Gastrocnemius medialis (tissue), 4 donors: ENCODE data around the gene ZNF511. TPM values are rescaled to one million over a fixed set of nuclear protein-coding genes. Genes with fewer than 3 reads are reported as not detected.
A peak's percentile ranks its signal among the peaks of the same experiment; 100 is the strongest.

ENCODE experiments used
- ATAC-seq, 2 donors: fragments of 150-250 bp; one replicate each; pipeline ENCODE4 v1.9.1; 2016
- DNase-seq, 2 donors: peaks; one replicate each; pipeline ENCODE4 v3.0.0-alpha.2; 2019
- H3K27ac ChIP-seq, 4 donors: fragments of 200-600 bp; sonication (generic); 1 replicate in 1 of 4; 2 replicates in 3 of 4; pipeline ENCODE4 v1.5.1; 2016 to 2018; ENCODE audit warnings: mild to moderate bottlenecking in 2 of 4, moderate library complexity in 1 of 4
- H3K27me3 ChIP-seq, 3 donors: fragments of 200-600 bp; sonication (generic) in 2 of 3; 1 replicate in 1 of 3; 2 replicates in 2 of 3; pipeline versions ENCODE4 v1.5.1 to v1.6.0; 2016 to 2019; ENCODE audit warnings: mild to moderate bottlenecking in 1 of 3, moderate library complexity in 1 of 3
- H3K36me3 ChIP-seq, 2 donors: fragments of 200-600 bp; sonication (generic) in 1 of 2; one replicate each; pipeline ENCODE4 v1.5.1; 2017 to 2018
- H3K4me1 ChIP-seq, 2 donors: fragments of 200-600 bp; sonication (generic) in 1 of 2; one replicate each; pipeline ENCODE4 v1.5.1; 2016 to 2017; ENCODE audit warnings: mild to moderate bottlenecking in 2 of 2
- H3K4me3 ChIP-seq, 4 donors: fragments of 200-600 bp; sonication (generic) in 3 of 4; 1 replicate in 1 of 4; 2 replicates in 3 of 4; pipeline ENCODE4 v1.5.1; 2016 to 2019; ENCODE audit warnings: mild to moderate bottlenecking in 2 of 4
- H3K9me3 ChIP-seq, 3 donors: fragments of 200-600 bp; sonication (generic) in 2 of 3; 1 replicate in 1 of 3; 2 replicates in 2 of 3; pipeline ENCODE4 v1.5.1; 2016 to 2019
- POLR2A ChIP-seq, 2 donors: fragments of 450-650 bp; IDR thresholded peaks; one replicate each; pipeline ENCODE4 v1.6.1; 2017; ENCODE audit warnings: antibody characterized with exemption in 2 of 2, mild to moderate bottlenecking in 2 of 2, moderate library complexity in 2 of 2
- in situ Hi-C, 4 donors: fragments of 200-750 bp; cut with MboI; loops; one replicate each; pipeline versions ENCODE4 v1.15.0 to v1.8.0; 2017; ENCODE audit warnings: low sequenced_read_pairs in 4 of 4
- intact Hi-C: fragments of 100-400 bp; cut with DNase I; formaldehyde crosslinking; loops from one replicate; pipeline ENCODE4 v1.15.1; 2023; ENCODE audit warnings: low total_unique reads
- total RNA-seq, 4 donors: library from RNA; depleted of rRNA; stranded (reverse); fragments of >200 nt; gene quantifications; one replicate each; pipeline versions ENCODE4 v1.1.0 to v1.2.3, GENCODE V29; 2016
- TF ChIP-seq, protein P1 (sequence below), 5 experiments: fragments of 450-650 bp in 3 of 5; fragments of 200-600 bp in 2 of 5; sonication (generic) in 2 of 5; IDR thresholded peaks in 4 of 5; conservative IDR thresholded peaks in 1 of 5; 1 replicate in 4 of 5; 2 replicates in 1 of 5; pipeline ENCODE4 v1.5.1; 2016 to 2019; ENCODE audit warnings: antibody characterized with exemption in 5 of 5, mild to moderate bottlenecking in 3 of 5, moderate library complexity in 3 of 5

ZNF511 gene
- total RNA-seq, 4 donors from 2014 or later, result 25.0 to 49.5 (median 41.9) TPM

DNA sequence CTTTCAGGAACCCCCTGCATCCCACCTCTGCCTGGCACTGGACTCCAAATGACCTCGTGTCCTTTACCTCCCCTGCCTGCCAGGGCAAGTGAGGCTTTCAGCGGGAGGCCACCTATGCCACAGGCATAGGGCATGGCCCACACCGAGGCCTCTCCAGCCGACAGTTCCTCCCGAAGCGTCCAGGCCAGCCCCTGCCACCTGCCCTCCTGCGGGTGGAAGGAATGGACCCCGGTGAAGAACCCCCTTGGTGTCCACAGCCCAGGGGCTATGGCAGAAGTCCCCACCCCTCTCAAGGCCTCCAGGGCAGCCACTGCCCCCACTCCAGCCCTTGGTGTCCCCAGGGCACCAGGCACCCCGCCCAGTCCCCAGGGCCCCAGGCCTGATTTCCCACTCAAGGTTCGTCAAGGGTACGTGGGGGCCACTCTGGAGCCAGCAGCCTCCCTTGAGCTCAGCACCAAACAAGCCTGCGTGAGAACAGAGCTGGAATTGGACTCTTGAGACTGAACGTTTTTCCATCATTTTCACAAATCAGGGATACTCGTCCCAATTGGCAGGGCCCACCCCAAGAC is 46.0 kb downstream of the ZNF511 start:
- intact Hi-C loops (no loop called here), in situ Hi-C loops (no loop called here)
- no peak for DNase-seq

DNA sequence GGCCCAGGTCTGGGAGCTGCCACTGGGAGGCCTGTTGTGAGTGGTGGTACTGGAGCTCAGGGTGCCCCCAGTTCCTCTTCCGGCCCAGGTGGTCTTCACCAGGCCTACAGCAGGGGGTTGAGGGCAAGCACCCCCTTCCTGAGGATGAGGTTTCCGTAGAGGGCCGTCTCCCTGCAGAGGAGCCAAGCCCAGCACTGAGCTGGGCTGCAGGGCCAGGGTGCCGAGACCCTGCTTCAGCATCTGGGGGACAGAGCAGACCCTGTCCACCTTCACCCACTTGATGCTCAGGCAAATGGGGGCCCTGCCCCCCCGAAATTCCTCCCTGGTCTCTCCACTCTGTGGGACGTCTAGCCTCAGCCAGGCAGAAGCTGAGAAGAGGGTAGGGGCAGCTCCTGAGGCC is 46.6 kb downstream of the ZNF511 start:
- ATAC-seq, result no peak
- Histone ChIP-seq H3K27ac (no peak overlapping the region), H3K4me1 (peaks cover 4 to 8% of the 10 kb centered on the region in 2 donors), H3K4me3 (no peak overlapping the region), H3K9me3 (no peaks in the 10 kb centered on the region), H3K27me3 (peaks cover 4 to 21% (median 13%) of the 10 kb centered on the region in 3 donors), H3K36me3 (no peaks in the 10 kb centered on the region)
- TF ChIP-seq POLR2A (IDR thresholded peaks at IDR 0.05), result no peak
- TF ChIP-seq, protein P1, sequence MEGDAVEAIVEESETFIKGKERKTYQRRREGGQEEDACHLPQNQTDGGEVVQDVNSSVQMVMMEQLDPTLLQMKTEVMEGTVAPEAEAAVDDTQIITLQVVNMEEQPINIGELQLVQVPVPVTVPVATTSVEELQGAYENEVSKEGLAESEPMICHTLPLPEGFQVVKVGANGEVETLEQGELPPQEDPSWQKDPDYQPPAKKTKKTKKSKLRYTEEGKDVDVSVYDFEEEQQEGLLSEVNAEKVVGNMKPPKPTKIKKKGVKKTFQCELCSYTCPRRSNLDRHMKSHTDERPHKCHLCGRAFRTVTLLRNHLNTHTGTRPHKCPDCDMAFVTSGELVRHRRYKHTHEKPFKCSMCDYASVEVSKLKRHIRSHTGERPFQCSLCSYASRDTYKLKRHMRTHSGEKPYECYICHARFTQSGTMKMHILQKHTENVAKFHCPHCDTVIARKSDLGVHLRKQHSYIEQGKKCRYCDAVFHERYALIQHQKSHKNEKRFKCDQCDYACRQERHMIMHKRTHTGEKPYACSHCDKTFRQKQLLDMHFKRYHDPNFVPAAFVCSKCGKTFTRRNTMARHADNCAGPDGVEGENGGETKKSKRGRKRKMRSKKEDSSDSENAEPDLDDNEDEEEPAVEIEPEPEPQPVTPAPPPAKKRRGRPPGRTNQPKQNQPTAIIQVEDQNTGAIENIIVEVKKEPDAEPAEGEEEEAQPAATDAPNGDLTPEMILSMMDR (IDR thresholded peaks at IDR 0.05 in 4 of 5, conservative IDR thresholded peaks at IDR 0.05 in 1 of 5), result no peak
- DNase-seq, result no peak
- in situ Hi-C loops, result no loop called here
- intact Hi-C loops, result no loop called here

More for the DNA sequence above, 46.0 kb downstream of the ZNF511 start:
- no peak for ATAC-seq
- no peaks in the 10 kb centered on the region for H3K9me3 ChIP-seq
- H3K4me1 ChIP-seq, result peaks cover 4 to 8% of the 10 kb centered on the region in 2 donors
- H3K27ac ChIP-seq, result no peak overlapping the region
- TF ChIP-seq, protein P1 (IDR thresholded peaks at IDR 0.05 in 4 of 5, conservative IDR thresholded peaks at IDR 0.05 in 1 of 5), result no peak
- TF ChIP-seq POLR2A (IDR thresholded peaks at IDR 0.05), result no peak
- H3K27me3 ChIP-seq, result peaks cover 4 to 24% (median 13%) of the 10 kb centered on the region in 3 donors
- no peak overlapping the region for H3K4me3 ChIP-seq
- no peaks in the 10 kb centered on the region for H3K36me3 ChIP-seq

DNA sequence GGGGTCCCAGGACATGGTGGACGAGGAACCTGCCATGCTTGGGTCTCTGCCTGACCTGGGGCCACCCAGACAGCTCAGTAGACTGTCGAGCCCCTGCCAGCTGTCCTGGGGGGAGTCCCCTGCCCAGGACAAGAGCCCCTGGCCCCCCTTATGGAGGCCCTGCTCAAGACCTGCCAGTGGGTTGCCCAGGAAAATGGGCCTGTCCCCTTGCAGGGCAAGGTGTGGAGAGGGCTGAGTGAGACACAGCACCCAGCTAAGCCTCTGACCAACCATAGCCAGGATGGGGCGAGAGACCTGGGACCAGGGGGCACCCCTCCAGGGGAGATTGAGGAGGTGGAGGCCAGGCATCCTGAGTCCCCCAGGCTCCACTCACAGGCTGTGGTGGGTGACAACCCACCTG is 47.3 kb downstream of the ZNF511 start:
- no peak overlapping the region for H3K27ac ChIP-seq
- intact Hi-C loops, result no loop called here
- TF ChIP-seq, protein P1 (IDR thresholded peaks at IDR 0.05 in 4 of 5, conservative IDR thresholded peaks at IDR 0.05 in 1 of 5), result no peak
- TF ChIP-seq POLR2A (IDR thresholded peaks at IDR 0.05), result no peak
- H3K36me3 ChIP-seq, result no peaks in the 10 kb centered on the region
- no peak overlapping the region for H3K4me3 ChIP-seq
- H3K27me3 ChIP-seq, result peaks cover 4 to 21% (median 13%) of the 10 kb centered on the region in 3 donors
- ATAC-seq, result no peak
- H3K4me1 ChIP-seq, result peaks cover 4 to 8% of the 10 kb centered on the region in 2 donors
- DNase-seq, result no peak
- in situ Hi-C loops, result no loop called here
- no peaks in the 10 kb centered on the region for H3K9me3 ChIP-seq

DNA sequence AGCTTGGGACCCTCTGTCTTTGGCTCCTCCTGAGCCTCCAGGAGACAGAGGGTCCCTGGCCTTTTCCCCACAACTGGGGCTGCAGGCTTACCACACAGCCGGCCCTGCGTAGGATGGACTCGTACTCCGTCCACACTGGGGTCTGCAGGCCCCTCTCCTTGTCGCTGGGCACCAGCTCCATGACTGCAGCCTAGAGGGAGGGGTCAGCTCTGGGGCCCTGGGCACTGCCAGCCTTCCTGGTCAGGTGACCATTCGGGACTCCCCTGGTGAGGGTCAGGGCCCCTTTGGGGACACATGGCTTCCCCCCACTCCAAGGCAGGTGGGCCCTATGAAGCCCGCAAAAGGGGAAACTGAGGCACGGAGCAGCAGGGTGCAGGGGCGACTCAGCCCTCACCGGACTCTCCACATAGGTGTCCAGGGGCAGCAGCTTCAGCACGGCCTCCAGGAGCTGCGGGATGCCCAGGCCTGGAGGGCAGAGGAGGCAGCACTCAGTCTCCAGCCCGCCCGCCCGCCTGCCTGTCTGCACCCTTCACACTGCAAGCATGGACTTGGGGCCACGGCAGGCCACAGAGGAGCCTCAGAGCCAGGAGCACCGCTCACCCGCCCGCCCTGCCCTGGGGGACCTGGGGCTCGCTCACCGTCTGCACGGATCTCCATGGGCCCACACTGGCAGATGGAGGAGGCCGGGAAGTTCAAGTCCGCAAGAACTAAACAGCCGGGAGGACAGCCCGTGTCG is 48.0 kb downstream of the ZNF511 start:
- no peaks in the 10 kb centered on the region for H3K9me3 ChIP-seq
- peaks cover 4 to 21% (median 13%) of the 10 kb centered on the region in 3 donors for H3K27me3 ChIP-seq
- H3K4me3 ChIP-seq, result peak overlapping the region; percentile 62 to 78 (median 66)
- TF ChIP-seq POLR2A (IDR thresholded peaks at IDR 0.05), result no peak
- TF ChIP-seq, protein P1 (IDR thresholded peaks at IDR 0.05 in 4 of 5, conservative IDR thresholded peaks at IDR 0.05 in 1 of 5), result no peak
- intact Hi-C loops, result loop anchor here (1.0 kb wide), 1 partner anchor 44 kb away; no protein-coding TSS in a partner anchor
- H3K4me1 ChIP-seq, result peaks cover 4 to 8% of the 10 kb centered on the region in 2 donors
- DNase-seq (no peak), ATAC-seq (no peak)
- no peaks in the 10 kb centered on the region for H3K36me3 ChIP-seq
- no peak overlapping the region for H3K27ac ChIP-seq
- in situ Hi-C loops, result no loop called here
